Breast epithelium (tissue), 4 donors: ENCODE results near the gene ADA. TPM values are rescaled to one million over a fixed set of nuclear protein-coding genes. Genes with fewer than 3 reads are reported as not detected.
A peak's percentile ranks its signal among the peaks of the same experiment; 100 is the strongest.

Experiments
- DNase-seq, 2 donors: peaks; one replicate each; pipeline ENCODE4 v3.0.0-alpha.2; 2019; ENCODE audit warnings: low spot score in 2 of 2
- H3K27ac ChIP-seq, 2 donors: fragments of 200-600 bp; sonication (generic) in 1 of 2; one replicate each; pipeline ENCODE4 v1.5.1; 2016 to 2019; ENCODE audit warnings: mild to moderate bottlenecking in 1 of 2
- H3K27me3 ChIP-seq, 2 donors: fragments of 200-600 bp; sonication (generic) in 1 of 2; one replicate each; pipeline versions ENCODE4 v1.5.1 to v1.6.0; 2017 to 2019; ENCODE audit warnings: control low read depth in 1 of 2, mild to moderate bottlenecking in 1 of 2
- H3K36me3 ChIP-seq: fragments of 200-600 bp; one replicate; pipeline ENCODE4 v1.5.1; 2019
- H3K4me1 ChIP-seq, 2 donors: fragments of 200-600 bp; sonication (generic); one replicate each; pipeline ENCODE4 v1.5.1; 2016 to 2019; ENCODE audit warnings: control low read depth in 1 of 2
- H3K4me3 ChIP-seq, 3 donors: fragments of 200-600 bp; sonication (generic); 1 replicate in 2 of 3; 2 replicates in 1 of 3; pipeline ENCODE4 v1.5.1; 2016 to 2019; ENCODE audit warnings: mild to moderate bottlenecking in 3 of 3, moderate library complexity in 2 of 3
- H3K9me3 ChIP-seq, 2 donors: fragments of 200-600 bp; sonication (generic) in 1 of 2; one replicate each; pipeline ENCODE4 v1.5.1; 2016 to 2019; ENCODE audit warnings: control low read depth in 1 of 2
- POLR2A ChIP-seq: fragments of 450-650 bp; IDR thresholded peaks from one replicate; pipeline ENCODE4 v1.6.1; 2016; ENCODE audit warnings: antibody characterized with exemption, mild to moderate bottlenecking, moderate library complexity
- POLR2AphosphoS5 ChIP-seq, 3 donors: sonication (generic); formaldehyde crosslinking; IDR thresholded peaks; one replicate each; pipeline ENCODE4 v1.6.1; 2017; ENCODE audit warnings: antibody characterized with exemption in 3 of 3
- intact Hi-C: fragments of 100-400 bp; cut with DNase I; formaldehyde crosslinking; loops from one replicate; pipeline ENCODE4 v1.15.1; 2023; ENCODE audit warnings: low total_unique reads
- total RNA-seq, 3 donors: library from RNA; depleted of rRNA; stranded (reverse); fragments of >200 nt; gene quantifications; one replicate each; pipeline ENCODE4 v1.1.0, GENCODE V29; 2016
- TF ChIP-seq, protein P1 (sequence below), 3 donors: fragments of 450-650 bp; IDR thresholded peaks; one replicate each; pipeline ENCODE4 v1.5.1; 2016 to 2017; ENCODE audit warnings: antibody characterized with exemption in 3 of 3, mild to moderate bottlenecking in 3 of 3, moderate library complexity in 3 of 3

Gene ADA
- total RNA-seq, 3 donors from 2014 or later: 5.7 to 46.2 (median 11.5) TPM

DNA sequence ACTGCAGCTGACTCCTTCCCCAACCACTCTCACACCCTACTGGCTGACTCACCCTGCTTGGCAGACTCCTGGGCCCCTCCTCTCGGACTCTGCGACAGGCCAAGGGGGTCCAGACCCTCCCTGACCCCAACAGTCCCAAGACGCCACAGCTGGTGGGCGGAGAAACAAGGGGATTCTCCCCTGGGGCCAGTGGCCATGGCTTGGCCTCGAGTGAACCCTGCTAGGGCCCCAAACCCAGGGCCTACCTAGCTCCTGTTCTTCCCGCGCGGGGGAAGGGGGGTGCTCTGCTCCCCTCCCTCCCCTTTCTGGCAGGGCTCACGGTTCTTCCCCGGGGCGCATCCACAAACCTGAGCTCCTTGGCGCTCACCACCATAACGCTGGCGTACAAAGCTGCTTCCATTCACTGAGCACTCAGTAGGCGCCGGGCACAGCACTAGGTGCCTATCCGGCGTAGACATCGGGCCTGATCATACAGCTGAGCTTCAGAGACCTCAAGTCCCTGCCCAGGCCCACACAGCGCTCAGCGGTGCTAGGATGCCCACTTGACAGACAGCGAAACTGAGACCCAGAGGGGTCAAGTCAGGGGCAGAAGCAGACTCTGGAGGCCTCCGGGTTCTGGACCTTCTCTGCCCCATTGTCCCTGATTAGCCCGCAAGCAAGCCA lies 597 bp downstream of the ADA start:
- TF ChIP-seq, protein P1, sequence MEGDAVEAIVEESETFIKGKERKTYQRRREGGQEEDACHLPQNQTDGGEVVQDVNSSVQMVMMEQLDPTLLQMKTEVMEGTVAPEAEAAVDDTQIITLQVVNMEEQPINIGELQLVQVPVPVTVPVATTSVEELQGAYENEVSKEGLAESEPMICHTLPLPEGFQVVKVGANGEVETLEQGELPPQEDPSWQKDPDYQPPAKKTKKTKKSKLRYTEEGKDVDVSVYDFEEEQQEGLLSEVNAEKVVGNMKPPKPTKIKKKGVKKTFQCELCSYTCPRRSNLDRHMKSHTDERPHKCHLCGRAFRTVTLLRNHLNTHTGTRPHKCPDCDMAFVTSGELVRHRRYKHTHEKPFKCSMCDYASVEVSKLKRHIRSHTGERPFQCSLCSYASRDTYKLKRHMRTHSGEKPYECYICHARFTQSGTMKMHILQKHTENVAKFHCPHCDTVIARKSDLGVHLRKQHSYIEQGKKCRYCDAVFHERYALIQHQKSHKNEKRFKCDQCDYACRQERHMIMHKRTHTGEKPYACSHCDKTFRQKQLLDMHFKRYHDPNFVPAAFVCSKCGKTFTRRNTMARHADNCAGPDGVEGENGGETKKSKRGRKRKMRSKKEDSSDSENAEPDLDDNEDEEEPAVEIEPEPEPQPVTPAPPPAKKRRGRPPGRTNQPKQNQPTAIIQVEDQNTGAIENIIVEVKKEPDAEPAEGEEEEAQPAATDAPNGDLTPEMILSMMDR (IDR thresholded peaks at IDR 0.05): no peak
- no peak for TF ChIP-seq POLR2A
- no peak for TF ChIP-seq POLR2AphosphoS5 (IDR thresholded peaks at IDR 0.05)
- Histone ChIP-seq H3K4me3 (peak overlapping the region; percentile 74 to 80 (median 74)), H3K4me1 (no peaks in the 10 kb centered on the region), H3K9me3 (no peaks in the 10 kb centered on the region), H3K27ac (peak overlapping the region; percentile 60 to 74), H3K36me3 (no peaks in the 10 kb centered on the region), H3K27me3 (no peaks in the 10 kb centered on the region)
- no peak for DNase-seq
- intact Hi-C loops: no loop called here

DNA sequence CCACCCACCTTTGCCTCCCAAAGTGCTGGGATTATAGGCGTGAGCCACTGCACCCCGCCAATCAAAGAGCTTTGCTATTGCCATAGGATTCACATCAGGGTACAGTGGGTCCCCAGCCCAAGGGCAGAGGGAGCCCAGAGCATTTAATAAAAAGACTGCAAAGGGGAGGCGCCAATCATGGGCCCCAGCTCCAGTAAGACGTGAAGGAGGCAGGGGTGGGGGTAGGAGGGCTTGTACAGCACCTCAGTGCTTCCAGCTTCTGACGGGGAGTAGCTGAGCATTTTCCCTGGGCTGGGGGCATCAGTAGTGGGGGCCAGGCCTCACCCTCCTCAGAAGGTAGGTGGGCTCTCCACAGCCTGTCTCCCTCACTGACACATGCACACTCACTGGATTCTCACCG lies 1.5 kb downstream of the ADA start:
- TF ChIP-seq, protein P1 (IDR thresholded peaks at IDR 0.05): no peak
- no peak for TF ChIP-seq POLR2AphosphoS5 (IDR thresholded peaks at IDR 0.05)
- TF ChIP-seq POLR2A: no peak
- Histone ChIP-seq H3K4me3 (peak overlapping the region in 1 of 3 donors; percentile 74), H3K4me1 (no peaks in the 10 kb centered on the region), H3K27me3 (no peaks in the 10 kb centered on the region), H3K9me3 (no peaks in the 10 kb centered on the region), H3K27ac (no peak overlapping the region), H3K36me3 (no peaks in the 10 kb centered on the region)
- intact Hi-C loops: no loop called here
- no peak for DNase-seq

DNA sequence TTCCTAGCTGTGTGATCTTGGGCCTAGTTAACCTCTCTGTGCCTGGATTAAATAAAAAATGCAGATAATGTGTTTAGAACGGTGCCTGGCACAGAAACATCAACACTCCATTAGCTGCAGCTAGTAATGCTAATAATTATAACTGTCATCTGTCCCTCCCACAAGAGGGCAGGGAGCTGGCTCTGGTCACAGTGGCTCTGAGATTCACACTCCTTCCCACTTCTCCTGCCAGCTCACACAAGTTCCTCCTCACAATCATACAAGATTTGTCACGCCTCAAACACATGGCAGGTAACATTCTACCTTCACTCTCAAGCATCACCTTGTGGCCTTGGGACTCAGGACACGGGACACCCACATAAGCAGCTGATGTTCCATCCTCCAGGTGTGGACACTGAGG lies 2.4 kb downstream of the ADA start:
- no peaks in the 10 kb centered on the region for H3K9me3 ChIP-seq
- intact Hi-C loops: no loop called here

DNA sequence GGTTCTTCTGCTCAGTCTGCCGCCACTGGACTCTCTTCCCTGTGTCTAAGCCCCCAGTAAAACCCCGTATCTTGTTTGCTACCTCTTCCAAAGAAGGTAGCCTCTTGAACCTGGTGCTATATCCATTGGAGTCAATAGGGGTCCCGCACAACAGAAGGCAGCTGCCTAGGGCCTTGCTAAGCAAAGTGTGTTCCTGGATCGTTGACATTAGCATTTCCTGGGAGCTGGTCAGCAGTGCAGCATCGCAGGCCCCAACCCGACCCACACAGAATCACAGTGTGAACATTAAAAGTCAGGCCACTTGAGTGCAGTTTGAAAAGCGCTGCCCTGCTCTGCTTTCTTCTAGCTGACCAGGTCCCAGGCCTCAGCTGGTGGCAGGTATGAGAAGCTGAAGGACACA lies 2.9 kb downstream of the ADA start:
- no peaks in the 10 kb centered on the region for H3K36me3 ChIP-seq
- TF ChIP-seq, protein P1 (IDR thresholded peaks at IDR 0.05): no peak
- TF ChIP-seq POLR2AphosphoS5 (IDR thresholded peaks at IDR 0.05) (no peak), POLR2A (no peak)
- DNase-seq: no peak
- intact Hi-C loops: no loop called here
- H3K4me1 ChIP-seq: no peaks in the 10 kb centered on the region
- H3K4me3 ChIP-seq: peak overlapping the region in 1 of 3 donors; percentile 7
- no peaks in the 10 kb centered on the region for H3K9me3 ChIP-seq
- H3K27ac ChIP-seq: no peak overlapping the region
- H3K27me3 ChIP-seq: no peaks in the 10 kb centered on the region

More for the DNA sequence above, 2.4 kb downstream of the ADA start:
- TF ChIP-seq POLR2A: no peak
- TF ChIP-seq POLR2AphosphoS5 (IDR thresholded peaks at IDR 0.05): no peak
- TF ChIP-seq, protein P1 (IDR thresholded peaks at IDR 0.05): no peak
- Histone ChIP-seq H3K4me1 (no peaks in the 10 kb centered on the region), H3K27me3 (no peaks in the 10 kb centered on the region), H3K4me3 (peak overlapping the region in 1 of 3 donors; percentile 7), H3K27ac (no peak overlapping the region), H3K36me3 (no peaks in the 10 kb centered on the region)
- no peak for DNase-seq

DNA sequence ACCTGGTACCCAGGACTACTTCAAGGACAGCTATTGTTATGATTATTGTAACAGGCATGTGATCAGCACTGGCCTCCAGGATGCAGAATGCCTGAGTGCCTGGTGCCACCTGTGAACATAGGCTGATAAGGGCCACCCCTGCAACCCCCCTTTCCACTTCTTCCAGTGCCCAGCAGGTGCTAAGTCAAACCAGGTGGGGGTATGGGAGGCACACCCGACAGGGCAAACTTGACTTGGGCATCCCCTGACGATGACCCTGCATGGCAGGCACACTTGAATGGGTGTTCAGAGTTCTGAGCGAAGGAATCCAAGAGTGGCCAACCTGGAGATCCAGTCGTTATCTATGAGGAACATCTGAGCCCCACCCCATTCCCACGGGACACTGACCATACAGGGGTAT lies 3.4 kb downstream of the ADA start:
- DNase-seq: no peak
- TF ChIP-seq, protein P1 (IDR thresholded peaks at IDR 0.05): no peak
- TF ChIP-seq POLR2A (no peak), POLR2AphosphoS5 (IDR thresholded peaks at IDR 0.05) (no peak)
- Histone ChIP-seq H3K9me3 (no peaks in the 10 kb centered on the region), H3K4me1 (no peaks in the 10 kb centered on the region), H3K4me3 (no peak overlapping the region), H3K27me3 (no peaks in the 10 kb centered on the region), H3K36me3 (no peaks in the 10 kb centered on the region), H3K27ac (no peak overlapping the region)
- intact Hi-C loops: no loop called here
